H54 (cell line): Measurements from ENCODE around the gene CRIP2.

Source experiments
- DNase-seq: peaks from one replicate; pipeline ENCODE4 v3.0.0; 2011; ENCODE audit warnings: low spot score, mixed read lengths; ENCODE audit not compliant: insufficient read length
- FAIRE-seq: peaks from 3 replicates; lab custom pipeline; 2011; peaks lifted over from hg19 to GRCh38; lab: Jason Lieb, UNC
- POLR2A ChIP-seq: IDR thresholded peaks from 2 replicates; pipeline ENCODE4 v1.6.1; 2011; ENCODE audit warnings: low read depth, mild to moderate bottlenecking, low read length

CRIP2 gene

GRCh38 chr14:105502446-105503295, 28.1 kb downstream of the CRIP2 start:
- no peak for DNase-seq
- no peak for FAIRE-seq
- TF ChIP-seq POLR2A = no peak

- FAIRE-seq (no peak), DNase-seq (no peak)
- TF ChIP-seq POLR2A = no peak
Observed at GRCh38 chr14:105503296-105503640, 28.6 kb downstream of the CRIP2 start.

GRCh38 chr14:105503935-105504692, 29.5 kb downstream of the CRIP2 start:
- DNase-seq (no peak), FAIRE-seq (no peak)
- no peak for TF ChIP-seq POLR2A

- no peak for DNase-seq
- TF ChIP-seq POLR2A = no peak
- FAIRE-seq = no peak
Observed at GRCh38 chr14:105505101-105505500, 30.5 kb downstream of the CRIP2 start.

GRCh38 chr14:105507247-105507646, 32.6 kb downstream of the CRIP2 start:
- TF ChIP-seq POLR2A = no peak
- FAIRE-seq = no peak
- no peak for DNase-seq

GRCh38 chr14:105508069-105508468, 33.4 kb downstream of the CRIP2 start:
- no peak for FAIRE-seq
- no peak for DNase-seq
- no peak for TF ChIP-seq POLR2A

GRCh38 chr14:105508601-105509000, 34.0 kb downstream of the CRIP2 start:
- FAIRE-seq (no peak), DNase-seq (no peak)
- TF ChIP-seq POLR2A = no peak

GRCh38 chr14:105517096-105517495, 42.5 kb downstream of the CRIP2 start:
- FAIRE-seq = no peak
- DNase-seq = no peak
- no peak for TF ChIP-seq POLR2A

GRCh38 chr14:105519946-105520698, 45.5 kb downstream of the CRIP2 start:
- no peak for FAIRE-seq
- TF ChIP-seq POLR2A = no peak
- DNase-seq = no peak

- DNase-seq (no peak), FAIRE-seq (no peak)
- TF ChIP-seq POLR2A = no peak
Observed at GRCh38 chr14:105525326-105525725, 50.7 kb downstream of the CRIP2 start.

- FAIRE-seq = no peak
- no peak for DNase-seq
- no peak for TF ChIP-seq POLR2A
Observed at GRCh38 chr14:105525861-105526775, 51.5 kb downstream of the CRIP2 start, which contains the start of gene TMEM121. TSS of gene TMEM121 (plus strand) at chr14:105526583. CDS start at chr14:105528835, 2,252 bp downstream.

- no peak for TF ChIP-seq POLR2A
- DNase-seq (no peak), FAIRE-seq (no peak)
Observed at GRCh38 chr14:105526776-105527380, 52.3 kb downstream of the CRIP2 start.
